ENCODE data around the gene UBE2D3. TPM values are rescaled to one million over a fixed set of nuclear protein-coding genes. Genes with fewer than 3 reads are reported as not detected.

UBE2D3 gene
- total RNA-seq, 1 donor from 2014 or later: 227 TPM

- Mint-ChIP-seq H3K36me3 (ENCODE audit: low read depth) (no peaks in the 10 kb centered on the region), H3K27ac (ENCODE audit: unreplicated experiment) (no peak overlapping the region), H3K27me3 (ENCODE audit: low read depth) (no peaks in the 10 kb centered on the region), H3K4me3 (ENCODE audit: unreplicated experiment) (no peak overlapping the region), H3K9me3 (ENCODE audit: low read depth) (no peaks in the 10 kb centered on the region), H3K4me1 (ENCODE audit: low read depth) (no peaks in the 10 kb centered on the region)
- TF ChIP-seq CTCF (IDR thresholded peaks at IDR 0.05): no peak
- DNase-seq (ENCODE audit: low spot score): no peak
Measured at GRCh38 chr4:102847687-102848086, 20.3 kb upstream of the UBE2D3 start.

- TF ChIP-seq CTCF (IDR thresholded peaks at IDR 0.05): no peak
- no peak for DNase-seq (ENCODE audit: low spot score)
- H3K4me3 Mint-ChIP-seq (ENCODE audit: unreplicated experiment): no peak overlapping the region
- no peaks in the 10 kb centered on the region for H3K27me3 Mint-ChIP-seq (ENCODE audit: low read depth)
- no peaks in the 10 kb centered on the region for H3K9me3 Mint-ChIP-seq (ENCODE audit: low read depth)
- no peaks in the 10 kb centered on the region for H3K4me1 Mint-ChIP-seq (ENCODE audit: low read depth)
- H3K36me3 Mint-ChIP-seq (ENCODE audit: low read depth): no peaks in the 10 kb centered on the region
- H3K27ac Mint-ChIP-seq (ENCODE audit: unreplicated experiment): no peak overlapping the region
Measured at GRCh38 chr4:102843938-102844337, 16.6 kb upstream of the UBE2D3 start.

GRCh38 chr4:102843273-102843672 is 15.9 kb upstream of the UBE2D3 start:
- Mint-ChIP-seq H3K4me3 (ENCODE audit: unreplicated experiment) (no peak overlapping the region), H3K36me3 (ENCODE audit: low read depth) (no peaks in the 10 kb centered on the region), H3K4me1 (ENCODE audit: low read depth) (no peaks in the 10 kb centered on the region), H3K9me3 (ENCODE audit: low read depth) (no peaks in the 10 kb centered on the region), H3K27ac (ENCODE audit: unreplicated experiment) (no peak overlapping the region), H3K27me3 (ENCODE audit: low read depth) (no peaks in the 10 kb centered on the region)
- no peak for TF ChIP-seq CTCF (IDR thresholded peaks at IDR 0.05)
- no peak for DNase-seq (ENCODE audit: low spot score)

GRCh38 chr4:102842367-102842766 is 15.0 kb upstream of the UBE2D3 start:
- TF ChIP-seq CTCF (IDR thresholded peaks at IDR 0.05): no peak
- no peak overlapping the region for H3K27ac Mint-ChIP-seq (ENCODE audit: unreplicated experiment)
- no peak overlapping the region for H3K4me3 Mint-ChIP-seq (ENCODE audit: unreplicated experiment)
- no peaks in the 10 kb centered on the region for H3K4me1 Mint-ChIP-seq (ENCODE audit: low read depth)
- no peak for DNase-seq (ENCODE audit: low spot score)
- H3K36me3 Mint-ChIP-seq (ENCODE audit: low read depth): no peaks in the 10 kb centered on the region
- no peaks in the 10 kb centered on the region for H3K9me3 Mint-ChIP-seq (ENCODE audit: low read depth)
- no peaks in the 10 kb centered on the region for H3K27me3 Mint-ChIP-seq (ENCODE audit: low read depth)

GRCh38 chr4:102836596-102836995 is 9.2 kb upstream of the UBE2D3 start:
- Mint-ChIP-seq H3K36me3 (ENCODE audit: low read depth) (no peaks in the 10 kb centered on the region), H3K4me1 (ENCODE audit: low read depth) (no peaks in the 10 kb centered on the region), H3K9me3 (ENCODE audit: low read depth) (no peaks in the 10 kb centered on the region), H3K4me3 (ENCODE audit: unreplicated experiment) (no peak overlapping the region), H3K27me3 (ENCODE audit: low read depth) (no peaks in the 10 kb centered on the region), H3K27ac (ENCODE audit: unreplicated experiment) (no peak overlapping the region)
- no peak for DNase-seq (ENCODE audit: low spot score)
- TF ChIP-seq CTCF (IDR thresholded peaks at IDR 0.05): no peak

Data from chondrocyte (in vitro differentiated cells).